ENCODE results near the gene SMLR1.

SMLR1 gene

GRCh38 chr6:130827247-130828149 lies at the start of gene SMLR1:
Gene SMLR1 (plus strand): TSS chr6:130827406. CDS start chr6:130827414, 8 bp downstream.
- H3K27ac ChIP-seq: no peak within 1 kb of the TSS; the same call in 1 of the 2 replicates
- TF ChIP-seq, protein P1, sequence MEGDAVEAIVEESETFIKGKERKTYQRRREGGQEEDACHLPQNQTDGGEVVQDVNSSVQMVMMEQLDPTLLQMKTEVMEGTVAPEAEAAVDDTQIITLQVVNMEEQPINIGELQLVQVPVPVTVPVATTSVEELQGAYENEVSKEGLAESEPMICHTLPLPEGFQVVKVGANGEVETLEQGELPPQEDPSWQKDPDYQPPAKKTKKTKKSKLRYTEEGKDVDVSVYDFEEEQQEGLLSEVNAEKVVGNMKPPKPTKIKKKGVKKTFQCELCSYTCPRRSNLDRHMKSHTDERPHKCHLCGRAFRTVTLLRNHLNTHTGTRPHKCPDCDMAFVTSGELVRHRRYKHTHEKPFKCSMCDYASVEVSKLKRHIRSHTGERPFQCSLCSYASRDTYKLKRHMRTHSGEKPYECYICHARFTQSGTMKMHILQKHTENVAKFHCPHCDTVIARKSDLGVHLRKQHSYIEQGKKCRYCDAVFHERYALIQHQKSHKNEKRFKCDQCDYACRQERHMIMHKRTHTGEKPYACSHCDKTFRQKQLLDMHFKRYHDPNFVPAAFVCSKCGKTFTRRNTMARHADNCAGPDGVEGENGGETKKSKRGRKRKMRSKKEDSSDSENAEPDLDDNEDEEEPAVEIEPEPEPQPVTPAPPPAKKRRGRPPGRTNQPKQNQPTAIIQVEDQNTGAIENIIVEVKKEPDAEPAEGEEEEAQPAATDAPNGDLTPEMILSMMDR (IDR thresholded peaks at IDR 0.05): no peak
- TF ChIP-seq ZFX (IDR thresholded peaks at IDR 0.05; ENCODE audit: borderline replicate concordance): no peak

DNA sequence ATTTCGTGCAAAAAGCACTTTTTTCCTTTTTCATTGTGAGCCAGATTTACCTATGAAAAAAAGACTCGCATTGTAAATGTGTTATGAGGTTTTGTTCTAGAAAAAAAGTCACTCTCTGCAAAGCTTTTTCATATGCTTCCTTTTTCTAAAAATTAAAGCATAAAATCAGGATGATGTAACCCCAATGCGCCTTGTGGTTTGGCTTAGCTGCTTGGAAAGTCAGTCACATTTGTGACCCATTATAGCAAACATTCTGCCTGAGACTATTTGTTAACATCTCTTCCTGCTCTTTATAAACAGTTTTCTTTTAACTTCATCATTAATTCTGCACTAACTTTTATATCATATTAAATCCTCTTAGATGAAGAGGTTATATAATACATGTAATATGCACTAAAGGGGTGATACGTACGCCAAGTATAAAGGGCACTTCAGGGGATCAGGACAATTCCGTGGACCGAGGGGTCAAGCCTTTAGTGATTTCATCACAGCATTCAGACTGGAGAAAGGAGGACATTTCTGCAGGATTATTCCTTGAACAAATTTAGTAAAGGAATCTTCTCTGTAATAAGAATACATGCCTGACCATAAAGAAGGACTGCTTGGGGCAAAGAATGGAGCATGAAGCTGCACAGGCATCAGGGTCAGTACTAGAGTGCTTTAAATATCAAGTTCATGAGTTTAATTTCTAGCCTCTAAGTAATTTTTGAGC lies 48.1 kb upstream of the SMLR1 start:
- no peak overlapping the region for H3K27ac ChIP-seq
- no peak for TF ChIP-seq ZFX (IDR thresholded peaks at IDR 0.05; ENCODE audit: borderline replicate concordance)
- TF ChIP-seq, protein P1 (IDR thresholded peaks at IDR 0.05): no peak

- H3K27ac ChIP-seq: no peak overlapping the region
- TF ChIP-seq, protein P1 (IDR thresholded peaks at IDR 0.05): no peak
- TF ChIP-seq ZFX (IDR thresholded peaks at IDR 0.05; ENCODE audit: borderline replicate concordance): no peak
Measured at GRCh38 chr6:130779658-130780033, 47.6 kb upstream of the SMLR1 start.

- H3K27ac ChIP-seq: no peak overlapping the region
- TF ChIP-seq, protein P1 (IDR thresholded peaks at IDR 0.05): no peak
- TF ChIP-seq ZFX (IDR thresholded peaks at IDR 0.05; ENCODE audit: borderline replicate concordance): no peak
Measured at GRCh38 chr6:130780122-130780521, 47.1 kb upstream of the SMLR1 start.

GRCh38 chr6:130781557-130781956 lies 45.6 kb upstream of the SMLR1 start:
- H3K27ac ChIP-seq: no peak overlapping the region
- TF ChIP-seq, protein P1 (IDR thresholded peaks at IDR 0.05): no peak
- no peak for TF ChIP-seq ZFX (IDR thresholded peaks at IDR 0.05; ENCODE audit: borderline replicate concordance)

DNA sequence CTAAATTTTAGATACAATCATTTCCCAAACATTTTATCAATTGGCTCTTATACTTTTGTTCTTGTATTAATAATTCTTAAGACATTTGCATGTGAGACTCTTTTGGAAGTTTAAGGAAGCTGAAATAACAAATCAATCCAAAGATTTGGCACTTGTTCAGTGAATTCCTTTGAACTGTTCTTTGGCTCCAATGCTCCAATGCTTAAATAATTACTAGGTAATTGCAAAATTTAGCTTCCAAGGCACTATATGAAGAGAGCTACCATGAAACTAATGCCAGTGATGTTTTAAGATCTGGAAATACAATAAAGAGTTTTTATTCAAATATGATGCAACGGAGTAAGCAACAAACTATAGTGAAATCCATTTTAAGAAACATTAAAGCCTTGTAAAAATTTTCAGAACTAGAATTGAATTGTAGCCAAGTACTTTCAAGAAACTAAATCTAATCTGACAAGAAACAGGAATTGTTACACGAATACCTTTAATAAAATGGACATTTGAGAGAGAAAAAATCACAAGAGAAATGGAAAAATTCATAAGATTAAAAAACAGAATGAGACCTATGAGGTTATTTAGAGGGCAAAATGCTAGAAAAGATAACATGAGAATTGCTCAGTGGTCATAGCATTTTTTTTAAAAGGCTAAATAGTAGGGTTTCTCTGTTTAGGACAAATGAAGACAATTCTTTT lies 43.6 kb upstream of the SMLR1 start:
- no peak overlapping the region for H3K27ac ChIP-seq
- TF ChIP-seq, protein P1 (IDR thresholded peaks at IDR 0.05): no peak
- no peak for TF ChIP-seq ZFX (IDR thresholded peaks at IDR 0.05; ENCODE audit: borderline replicate concordance)

Measured in 22Rv1 (cell line).